K562 (cell line): ENCODE results near the gene ENTR1. TPM values are rescaled to one million over a fixed set of nuclear protein-coding genes. Genes with fewer than 3 reads are reported as not detected.

Experiments
- CBFB ChIP-seq: sonication (generic); formaldehyde crosslinking; IDR thresholded peaks from 2 replicates; pipeline ENCODE4 v1.4.0; 2020; ENCODE audit warnings: mild to moderate bottlenecking, missing genetic modification reagents
- CHD2 ChIP-seq: IDR thresholded peaks from 2 replicates; pipeline ENCODE4 v1.6.1; 2011; ENCODE audit warnings: low read depth, low read length
- ETV6 ChIP-seq, 3 experiments: fragments of 150-350 bp in 1 of 3; sonication (generic) in 1 of 3; formaldehyde crosslinking in 1 of 3; IDR thresholded peaks; 2 replicates each; pipeline versions ENCODE4 v1.6.1 to v1.8.0; 2014 to 2022; ENCODE audit warnings: borderline replicate concordance in 2 of 3, low read depth in 2 of 3, antibody characterized with exemption in 1 of 3, low read length in 1 of 3, mild to moderate bottlenecking in 1 of 3, missing genetic modification reagents in 1 of 3
- MAFG ChIP-seq: fragments of 450-650 bp; conservative IDR thresholded peaks from 2 replicates; pipeline ENCODE4 v1.6.1; 2016; ENCODE audit warnings: missing genetic modification characterization, missing compliant biosample characterization
- MTA3 ChIP-seq: fragments of 450-650 bp; formaldehyde crosslinking; IDR thresholded peaks from 2 replicates; pipeline ENCODE4 v1.6.1; 2017; ENCODE audit warnings: mild to moderate bottlenecking, borderline replicate concordance
- MYBL2 ChIP-seq, 2 experiments: fragments of 450-650 bp in 1 of 2; sonication (generic) in 1 of 2; formaldehyde crosslinking in 1 of 2; IDR thresholded peaks; 2 replicates each; pipeline versions ENCODE4 v1.6.1 to v1.8.1; 2017 to 2022; ENCODE audit warnings: borderline replicate concordance in 1 of 2, inconsistent platforms in 1 of 2, low read depth in 1 of 2, mild to moderate bottlenecking in 1 of 2, missing genetic modification reagents in 1 of 2, moderate library complexity in 1 of 2
- NEUROD1 ChIP-seq: fragments of 150-350 bp; IDR thresholded peaks from 2 replicates; pipeline ENCODE4 v1.6.1; 2014; ENCODE audit warnings: borderline replicate concordance, low read length, low read depth; ENCODE audit not compliant: partially characterized antibody
- POLR2A ChIP-seq: fragments of 450-650 bp; conservative IDR thresholded peaks from 2 replicates; pipeline ENCODE4 v1.6.1; 2016
- RB1 ChIP-seq: fragments of 450-650 bp; IDR thresholded peaks from 2 replicates; pipeline ENCODE4 v1.6.1; 2017; ENCODE audit warnings: low read depth, mild to moderate bottlenecking
- RBFOX2 ChIP-seq: fragments of 200-400 bp; formaldehyde crosslinking; IDR thresholded peaks from 2 replicates; pipeline ENCODE4 v1.6.1; 2017; ENCODE audit warnings: low read depth, mild to moderate bottlenecking, low read length, moderate library complexity
- SP2 ChIP-seq: IDR thresholded peaks from 2 replicates; pipeline ENCODE4 v1.6.1; 2011; ENCODE audit warnings: mild to moderate bottlenecking, low read depth, low read length, moderate library complexity; ENCODE audit not compliant: poor library complexity, severe bottlenecking; ENCODE audit errors: extremely low read depth
- SRSF3 ChIP-seq: fragments of 200-400 bp; formaldehyde crosslinking; IDR thresholded peaks from 2 replicates; pipeline ENCODE4 v1.6.1; 2016; ENCODE audit warnings: mild to moderate bottlenecking, low read length, moderate library complexity; ENCODE audit not compliant: insufficient read depth
- XRCC4 ChIP-seq: IDR thresholded peaks from one replicate; pipeline ENCODE4 v1.6.1; 2011; ENCODE audit not compliant: insufficient read depth, insufficient read length; ENCODE audit errors: extremely low read depth
- YY1 ChIP-seq, 3 experiments: IDR thresholded peaks; 2 replicates each; pipeline ENCODE4 v1.6.1; 2011; ENCODE audit warnings: low read length in 2 of 3, mild to moderate bottlenecking in 2 of 3, moderate library complexity in 2 of 3, borderline replicate concordance in 1 of 3, control low read depth in 1 of 3, low read depth in 1 of 3; ENCODE audit not compliant: insufficient read depth in 3 of 3, insufficient replicate concordance in 2 of 3, control insufficient read depth in 1 of 3, insufficient read length in 1 of 3; ENCODE audit errors: extremely low read depth in 1 of 3
- ZNF134 ChIP-seq: fragments of 250-450 bp; sonication (Bioruptor Pico); conservative IDR thresholded peaks from 2 replicates; pipeline ENCODE4 v1.4.0; 2020
- ZNF174 ChIP-seq: fragments of 250-450 bp; sonication (Bioruptor Pico); IDR thresholded peaks from 2 replicates; pipeline ENCODE4 v1.4.0; 2020; ENCODE audit warnings: mild to moderate bottlenecking
- ZNF197 ChIP-seq: fragments of 200-800 bp; sonication (Bioruptor generic); IDR thresholded peaks from 2 replicates; pipeline ENCODE4 v1.6.1; 2016; ENCODE audit warnings: low read depth, missing genetic modification characterization, missing compliant biosample characterization
- ZNF217 ChIP-seq: sonication (generic); formaldehyde crosslinking; IDR thresholded peaks from 2 replicates; pipeline ENCODE4 v1.8.0; 2022; ENCODE audit warnings: mild to moderate bottlenecking, missing genetic modification reagents
- ZNF282 ChIP-seq: sonication (generic); formaldehyde crosslinking; IDR thresholded peaks from 2 replicates; pipeline ENCODE4 v1.8.1; 2023; ENCODE audit warnings: missing genetic modification reagents
- ZNF354B ChIP-seq: fragments of 250-450 bp; sonication (Bioruptor Pico); IDR thresholded peaks from 2 replicates; pipeline ENCODE4 v1.4.0; 2020
- polyA plus RNA-seq, 8 experiments: library from polyadenylated mRNA; depleted of rRNA in 4 of 8; stranded (reverse) in 5 of 8; unstranded in 3 of 8; fragments of >200 nt; fragmentation: Nextera tagmentation in 2 of 8; fragmentation: Illumina TruSeq in 1 of 8; extraction: Ambion mirVana in 2 of 8; extraction: Trizol in 1 of 8; gene quantifications; 2 replicates each; pipeline versions ENCODE4 v1.2.1 to v1.2.3, GENCODE V29; 2011 to 2014; ENCODE audit warnings: inconsistent platforms in 1 of 8, missing spikeins in 1 of 8
- total RNA-seq, 7 experiments: library from RNA; depleted of rRNA in 6 of 7; stranded (reverse); fragments of >200 nt in 6 of 7; fragmentation: Illumina TruSeq in 2 of 7; extraction: Trizol in 2 of 7; gene quantifications; 2 replicates each; pipeline versions ENCODE4 v1.2.1 to v1.2.3, GENCODE V29; 2011 to 2021; ENCODE audit warnings: low replicate concordance in 1 of 7
- TF ChIP-seq, protein P1 (sequence below): sonication (generic); formaldehyde crosslinking; IDR thresholded peaks from 2 replicates; pipeline ENCODE4 v1.8.1; 2022; ENCODE audit warnings: missing genetic modification reagents
- TF ChIP-seq, protein P2 (sequence below): fragments of 450-650 bp; IDR thresholded peaks from 2 replicates; pipeline ENCODE4 v1.6.1; 2018; ENCODE audit not compliant: partially characterized antibody
- TF ChIP-seq, protein P3 (sequence below): fragments of 450-650 bp; formaldehyde crosslinking; IDR thresholded peaks from 2 replicates; pipeline ENCODE4 v1.4.0; 2020; ENCODE audit warnings: mild to moderate bottlenecking, moderate library complexity

The ENTR1 gene
- total and polyA plus RNA-seq, 9 of the 15 experiments (the other 6 are each of a cell fraction or from before 2014, with no cell fraction given), result 6.7 to 106 (median 72.6) TPM

DNA sequence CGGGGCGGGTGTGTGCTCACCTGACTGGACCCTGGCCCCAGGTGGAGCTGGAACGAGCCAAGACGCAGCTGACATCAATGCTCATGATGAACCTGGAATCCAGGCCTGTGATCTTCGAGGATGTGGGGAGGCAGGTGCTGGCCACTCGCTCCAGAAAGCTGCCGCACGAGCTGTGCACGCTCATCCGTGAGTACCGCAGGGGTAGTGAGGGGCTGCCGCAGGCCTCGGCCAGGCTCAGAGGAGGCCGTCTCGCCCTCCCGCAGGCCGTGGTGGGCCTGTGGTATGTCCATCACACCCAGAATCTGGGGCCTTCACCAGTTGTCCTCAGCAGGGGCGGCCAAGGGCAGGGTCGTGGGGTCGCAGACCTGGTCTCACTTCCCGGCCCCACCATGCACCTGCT is 11.4 kb upstream of the ENTR1 start (continued):
- TF ChIP-seq MYBL2 (IDR thresholded peaks at IDR 0.05; ENCODE audit: low read depth), result no peak
- no peak for TF ChIP-seq MYBL2 (CRISPR knock-in tag; IDR thresholded peaks at IDR 0.05; ENCODE audit: borderline replicate concordance)
- TF ChIP-seq MAFG, result no peak
- no peak for TF ChIP-seq ETV6 (IDR thresholded peaks at IDR 0.05; ENCODE audit: borderline replicate concordance in 1 of 2, low read depth in 2 of 2, low read length in 1 of 2)
- no peak for TF ChIP-seq ETV6 (CRISPR knock-in tag; IDR thresholded peaks at IDR 0.05; ENCODE audit: borderline replicate concordance)
- TF ChIP-seq ZNF174 (CRISPR knock-in tag), result no peak
- peak; percentile 58 for TF ChIP-seq RBFOX2
- no peak for TF ChIP-seq NEUROD1
- no peak for TF ChIP-seq ZNF197 (CRISPR knock-in tag)
- no peak for TF ChIP-seq CBFB
- no peak for TF ChIP-seq XRCC4
- TF ChIP-seq POLR2A, result 0 out of 2 replicates have a peak, but pooled peaks have one; percentile 20
- no peak for TF ChIP-seq ZNF354B (CRISPR knock-in tag)
- TF ChIP-seq ZNF217 (CRISPR knock-in tag), result no peak
- TF ChIP-seq CHD2, result no peak
- TF ChIP-seq ZNF282, result no peak
- no peak for TF ChIP-seq SP2
- TF ChIP-seq, protein P1, sequence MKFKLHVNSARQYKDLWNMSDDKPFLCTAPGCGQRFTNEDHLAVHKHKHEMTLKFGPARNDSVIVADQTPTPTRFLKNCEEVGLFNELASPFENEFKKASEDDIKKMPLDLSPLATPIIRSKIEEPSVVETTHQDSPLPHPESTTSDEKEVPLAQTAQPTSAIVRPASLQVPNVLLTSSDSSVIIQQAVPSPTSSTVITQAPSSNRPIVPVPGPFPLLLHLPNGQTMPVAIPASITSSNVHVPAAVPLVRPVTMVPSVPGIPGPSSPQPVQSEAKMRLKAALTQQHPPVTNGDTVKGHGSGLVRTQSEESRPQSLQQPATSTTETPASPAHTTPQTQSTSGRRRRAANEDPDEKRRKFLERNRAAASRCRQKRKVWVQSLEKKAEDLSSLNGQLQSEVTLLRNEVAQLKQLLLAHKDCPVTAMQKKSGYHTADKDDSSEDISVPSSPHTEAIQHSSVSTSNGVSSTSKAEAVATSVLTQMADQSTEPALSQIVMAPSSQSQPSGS (CRISPR knock-in tag), result no peak
- no peak for TF ChIP-seq SRSF3
- TF ChIP-seq MTA3, result no peak
- no peak for TF ChIP-seq RB1
- TF ChIP-seq ZNF134 (CRISPR knock-in tag), result no peak
- TF ChIP-seq, protein P2, sequence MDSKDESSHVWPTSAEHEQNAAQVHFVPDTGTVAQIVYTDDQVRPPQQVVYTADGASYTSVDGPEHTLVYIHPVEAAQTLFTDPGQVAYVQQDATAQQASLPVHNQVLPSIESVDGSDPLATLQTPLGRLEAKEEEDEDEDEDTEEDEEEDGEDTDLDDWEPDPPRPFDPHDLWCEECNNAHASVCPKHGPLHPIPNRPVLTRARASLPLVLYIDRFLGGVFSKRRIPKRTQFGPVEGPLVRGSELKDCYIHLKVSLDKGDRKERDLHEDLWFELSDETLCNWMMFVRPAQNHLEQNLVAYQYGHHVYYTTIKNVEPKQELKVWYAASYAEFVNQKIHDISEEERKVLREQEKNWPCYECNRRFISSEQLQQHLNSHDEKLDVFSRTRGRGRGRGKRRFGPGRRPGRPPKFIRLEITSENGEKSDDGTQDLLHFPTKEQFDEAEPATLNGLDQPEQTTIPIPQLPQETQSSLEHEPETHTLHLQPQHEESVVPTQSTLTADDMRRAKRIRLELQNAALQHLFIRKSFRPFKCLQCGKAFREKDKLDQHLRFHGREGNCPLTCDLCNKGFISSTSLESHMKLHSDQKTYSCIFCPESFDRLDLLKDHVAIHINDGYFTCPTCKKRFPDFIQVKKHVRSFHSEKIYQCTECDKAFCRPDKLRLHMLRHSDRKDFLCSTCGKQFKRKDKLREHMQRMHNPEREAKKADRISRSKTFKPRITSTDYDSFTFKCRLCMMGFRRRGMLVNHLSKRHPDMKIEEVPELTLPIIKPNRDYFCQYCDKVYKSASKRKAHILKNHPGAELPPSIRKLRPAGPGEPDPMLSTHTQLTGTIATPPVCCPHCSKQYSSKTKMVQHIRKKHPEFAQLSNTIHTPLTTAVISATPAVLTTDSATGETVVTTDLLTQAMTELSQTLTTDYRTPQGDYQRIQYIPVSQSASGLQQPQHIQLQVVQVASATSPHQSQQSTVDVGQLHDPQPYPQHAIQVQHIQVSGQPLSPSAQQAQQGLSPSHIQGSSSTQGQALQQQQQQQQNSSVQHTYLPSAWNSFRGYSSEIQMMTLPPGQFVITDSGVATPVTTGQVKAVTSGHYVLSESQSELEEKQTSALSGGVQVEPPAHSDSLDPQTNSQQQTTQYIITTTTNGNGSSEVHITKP, result no peak
- no peak for TF ChIP-seq YY1 (IDR thresholded peaks at IDR 0.05; ENCODE audit: borderline replicate concordance in 1 of 3, control insufficient read depth in 1 of 3, extremely low read depth in 1 of 3, insufficient read depth in 3 of 3, insufficient read length in 1 of 3, insufficient replicate concordance in 2 of 3, low read depth in 1 of 3, low read length in 2 of 3)
- TF ChIP-seq, protein P3, sequence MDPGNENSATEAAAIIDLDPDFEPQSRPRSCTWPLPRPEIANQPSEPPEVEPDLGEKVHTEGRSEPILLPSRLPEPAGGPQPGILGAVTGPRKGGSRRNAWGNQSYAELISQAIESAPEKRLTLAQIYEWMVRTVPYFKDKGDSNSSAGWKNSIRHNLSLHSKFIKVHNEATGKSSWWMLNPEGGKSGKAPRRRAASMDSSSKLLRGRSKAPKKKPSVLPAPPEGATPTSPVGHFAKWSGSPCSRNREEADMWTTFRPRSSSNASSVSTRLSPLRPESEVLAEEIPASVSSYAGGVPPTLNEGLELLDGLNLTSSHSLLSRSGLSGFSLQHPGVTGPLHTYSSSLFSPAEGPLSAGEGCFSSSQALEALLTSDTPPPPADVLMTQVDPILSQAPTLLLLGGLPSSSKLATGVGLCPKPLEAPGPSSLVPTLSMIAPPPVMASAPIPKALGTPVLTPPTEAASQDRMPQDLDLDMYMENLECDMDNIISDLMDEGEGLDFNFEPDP (CRISPR knock-in tag), result no peak
